IMR-90 (cell line): Measurements from ENCODE around the gene CNTN4. TPM values are rescaled to one million over a fixed set of nuclear protein-coding genes. Genes with fewer than 3 reads are reported as not detected.

ENCODE experiments used
- ATAC-seq: fragments of 200-7000 bp; cut with Tn5 transposase; 2 replicates; pipeline ENCODE4 v1.9.1; 2020; ENCODE audit warnings: low read depth, mild to moderate bottlenecking, moderate library complexity
- BruUV-seq: library from RNA; stranded (reverse); fragments of 400-500 nt; replicated peaks from 2 replicates; lab custom pipeline; 2021; lab: Mats Ljungman, UMichigan
- CTCF ChIA-PET: fragments of 300-600 bp; formaldehyde crosslinking; extraction: SDS; loops from one replicate; lab custom pipeline; 2021; ENCODE audit warnings: antibody characterized with exemption; lab: Yijun Ruan, JAX
- POLR2A ChIA-PET: fragments of 300-600 bp; sonication (Branson Sonifier 250); formaldehyde crosslinking; loops from one replicate; lab custom pipeline; 2022; ENCODE audit warnings: antibody characterized with exemption; ENCODE audit not compliant: unreplicated experiment; lab: Charles Lee
- DNase-seq: peaks from one replicate; pipeline ENCODE4 v3.0.0; 2013
- H2AFZ ChIP-seq: replicated peaks from 2 replicates; pipeline ENCODE3; 2013; ENCODE audit warnings: low read length, mild to moderate bottlenecking; ENCODE audit not compliant: poor library complexity
- H2AK5ac ChIP-seq: 2 replicates; pipeline ENCODE4 v1.6.1; 2013; ENCODE audit warnings: low read depth, low read length, inconsistent platforms
- H2AK9ac ChIP-seq: replicated peaks from 2 replicates; pipeline ENCODE3; 2013; ENCODE audit warnings: mild to moderate bottlenecking, low read depth, low read length, moderate library complexity; ENCODE audit not compliant: poor library complexity
- H2BK120ac ChIP-seq: 2 replicates; pipeline ENCODE4 v1.6.1; 2013; ENCODE audit warnings: low read depth, low read length, inconsistent platforms
- H2BK15ac ChIP-seq: 3 replicates; pipeline ENCODE4 v1.6.1; 2013; ENCODE audit warnings: low read depth, low read length, inconsistent platforms
- H2BK20ac ChIP-seq: 2 replicates; pipeline ENCODE4 v1.6.1; 2013; ENCODE audit warnings: low read depth, mild to moderate bottlenecking, inconsistent platforms, low read length, moderate library complexity
- H2BK5ac ChIP-seq: 2 replicates; pipeline ENCODE4 v1.6.1; 2013; ENCODE audit warnings: mild to moderate bottlenecking, low read depth, low read length, inconsistent platforms; ENCODE audit not compliant: poor library complexity, severe bottlenecking
- H3K14ac ChIP-seq: replicated peaks from 2 replicates; pipeline ENCODE4 v1.6.1; 2013; ENCODE audit warnings: low read depth, low read length, inconsistent platforms
- H3K18ac ChIP-seq: 2 replicates; pipeline ENCODE4 v1.6.1; 2013; ENCODE audit warnings: low read depth, low read length, control low read depth
- H3K23ac ChIP-seq: 2 replicates; pipeline ENCODE4 v1.6.1; 2013; ENCODE audit warnings: low read depth, low read length, inconsistent platforms
- H3K27ac ChIP-seq: 2 replicates; pipeline ENCODE4 v1.5.1; 2013; ENCODE audit warnings: mild to moderate bottlenecking, control low read depth, low read length; ENCODE audit not compliant: insufficient read depth
- H3K27me3 ChIP-seq: 2 replicates; pipeline ENCODE4 v1.6.1; 2013; ENCODE audit warnings: low read length; ENCODE audit not compliant: control insufficient read depth, insufficient read depth
- H3K36me3 ChIP-seq: 2 replicates; pipeline ENCODE4 v1.6.1; 2013; ENCODE audit warnings: low read length, mixed read lengths; ENCODE audit not compliant: control insufficient read depth, insufficient read depth
- H3K4ac ChIP-seq: 2 replicates; pipeline ENCODE4 v1.6.1; 2013; ENCODE audit warnings: low read depth, low read length, inconsistent platforms
- H3K4me1 ChIP-seq: 2 replicates; pipeline ENCODE4 v1.6.1; 2013; ENCODE audit warnings: low read length, mixed read lengths; ENCODE audit not compliant: control insufficient read depth, insufficient read depth
- H3K4me2 ChIP-seq: 2 replicates; pipeline ENCODE4 v1.6.1; 2013; ENCODE audit warnings: low read depth, mild to moderate bottlenecking, control low read depth, low read length, moderate library complexity
- H3K4me3 ChIP-seq: 2 replicates; pipeline ENCODE4 v1.5.1; 2013; ENCODE audit warnings: low read depth, mild to moderate bottlenecking, control low read depth, low read length, moderate library complexity; ENCODE audit not compliant: insufficient read depth
- H3K56ac ChIP-seq: 2 replicates; pipeline ENCODE4 v1.6.1; 2013; ENCODE audit warnings: low read length, inconsistent platforms; ENCODE audit not compliant: insufficient read depth; ENCODE audit errors: extremely low read depth
- H3K79me1 ChIP-seq, 2 experiments: 2 replicates each; pipeline ENCODE4 v1.6.1; 2013; ENCODE audit warnings: low read length in 2 of 2, inconsistent platforms in 1 of 2, low read depth in 1 of 2
- H3K9ac ChIP-seq: 2 replicates; pipeline ENCODE4 v1.6.1; 2013; ENCODE audit warnings: low read depth, low read length, control low read depth
- H3K9me1 ChIP-seq: 2 replicates; pipeline ENCODE4 v1.6.1; 2013; ENCODE audit warnings: low read length, inconsistent platforms; ENCODE audit not compliant: insufficient read depth
- H3K9me3 ChIP-seq: 2 replicates; pipeline ENCODE4 v1.6.1; 2013; ENCODE audit warnings: low read length; ENCODE audit not compliant: control insufficient read depth, insufficient read depth
- H4K20me1 ChIP-seq: 2 replicates; pipeline ENCODE4 v1.6.1; 2013; ENCODE audit warnings: low read length, inconsistent platforms; ENCODE audit not compliant: insufficient read depth
- H4K5ac ChIP-seq: 2 replicates; pipeline ENCODE4 v1.6.1; 2013; ENCODE audit warnings: mild to moderate bottlenecking, low read depth, low read length, control low read depth
- H4K8ac ChIP-seq, 2 experiments: 2 replicates each; pipeline ENCODE4 v1.6.1; 2013; ENCODE audit warnings: low read depth in 2 of 2, low read length in 2 of 2, control low read depth in 1 of 2, inconsistent platforms in 1 of 2
- H4K91ac ChIP-seq: 2 replicates; pipeline ENCODE4 v1.6.1; 2013; ENCODE audit warnings: low read depth, low read length, inconsistent platforms; ENCODE audit not compliant: insufficient read depth
- BHLHE40 ChIP-seq: fragments of 150-350 bp; IDR thresholded peaks from 2 replicates; pipeline ENCODE4 v1.6.1; 2016; ENCODE audit warnings: mild to moderate bottlenecking, low read depth, low read length
- CEBPB ChIP-seq: IDR thresholded peaks from 2 replicates; pipeline ENCODE4 v1.6.1; 2012; ENCODE audit warnings: low read depth, low read length, improper control_type of control experiment
- CHD1 ChIP-seq: IDR thresholded peaks from 2 replicates; pipeline ENCODE4 v1.6.1; 2012; ENCODE audit warnings: low read depth, low read length, improper control_type of control experiment
- FOS ChIP-seq: fragments of 150-350 bp; IDR thresholded peaks from 2 replicates; pipeline ENCODE4 v1.6.1; 2016; ENCODE audit warnings: low read depth, low read length
- MAFK ChIP-seq: IDR thresholded peaks from 2 replicates; pipeline ENCODE4 v1.6.1; 2012; ENCODE audit warnings: low read depth, low read length, improper control_type of control experiment
- MAZ ChIP-seq: IDR thresholded peaks from 2 replicates; pipeline ENCODE4 v1.6.1; 2012; ENCODE audit warnings: low read depth, mild to moderate bottlenecking, low read length, improper control_type of control experiment, moderate library complexity, borderline replicate concordance
- MXI1 ChIP-seq: IDR thresholded peaks from 2 replicates; pipeline ENCODE4 v1.6.1; 2012; ENCODE audit warnings: low read depth, mild to moderate bottlenecking, low read length, moderate library complexity, borderline replicate concordance
- NFE2L2 ChIP-seq: fragments of 150-350 bp; IDR thresholded peaks from 2 replicates; pipeline ENCODE4 v1.6.1; 2016; ENCODE audit warnings: low read depth, mild to moderate bottlenecking, low read length
- POLR2A ChIP-seq: IDR thresholded peaks from 2 replicates; pipeline ENCODE4 v1.6.1; 2012; ENCODE audit warnings: mild to moderate bottlenecking, low read depth, low read length
- RAD21 ChIP-seq: IDR thresholded peaks from 2 replicates; pipeline ENCODE4 v1.6.1; 2012; ENCODE audit warnings: low read length, improper control_type of control experiment
- RCOR1 ChIP-seq: IDR thresholded peaks from 2 replicates; pipeline ENCODE4 v1.6.1; 2012; ENCODE audit warnings: mild to moderate bottlenecking, low read length, improper control_type of control experiment; ENCODE audit not compliant: insufficient replicate concordance
- RFX5 ChIP-seq: IDR thresholded peaks from 2 replicates; pipeline ENCODE4 v1.8.0; 2012; ENCODE audit warnings: low read depth, mild to moderate bottlenecking, low read length, moderate library complexity
- SMC3 ChIP-seq: fragments of 150-350 bp; IDR thresholded peaks from 2 replicates; pipeline ENCODE4 v1.6.1; 2016; ENCODE audit warnings: low read depth, mild to moderate bottlenecking, antibody characterized with exemption, low read length, moderate library complexity
- WGBS, 2 experiments: methylation state at CpG; one replicate each; pipeline versions ENCODE4 v1.1.5 to v1.1.7; 2013; ENCODE audit warnings: missing lambda C conversion rate in 2 of 2; ENCODE audit not compliant: insufficient read length in 1 of 2; ENCODE audit errors: extremely low coverage in 2 of 2; 5-methylcytosine and 5-hydroxymethylcytosine counted together
- dilution Hi-C: fragments of 300-500 bp; cut with HindIII; formaldehyde crosslinking; loops from one replicate; pipeline ENCODE4 v1.14.3; 2018; ENCODE audit warnings: low sequenced_read_pairs; ENCODE audit not compliant: unreplicated experiment
- in situ Hi-C: fragments of 300-500 bp; cut with MboI; formaldehyde crosslinking; loops from 3 replicates; pipeline ENCODE4 v1.14.3; 2019; ENCODE audit warnings: low sequenced_read_pairs, inconsistent platforms, mixed read lengths
- intact Hi-C: fragments of 100-400 bp; cut with micrococcal nuclease; formaldehyde crosslinking; loops from 2 replicates; pipeline ENCODE4 v1.10.0; 2022
- polyA plus RNA-seq, 3 experiments: library from polyadenylated mRNA; depleted of rRNA; stranded (reverse); fragments of >200 nt; gene quantifications; 2 replicates each; pipeline ENCODE4 v1.2.3, GENCODE V29; 2012; ENCODE audit warnings: low replicate concordance in 1 of 3
- total RNA-seq: library from RNA; depleted of rRNA; stranded (reverse); fragments of >200 nt; gene quantifications from 2 replicates; pipeline ENCODE4 v1.2.3, GENCODE V29; 2012
- TF ChIP-seq, protein P1 (sequence below): fragments of 150-350 bp; IDR thresholded peaks from 2 replicates; pipeline ENCODE4 v1.6.1; 2016; ENCODE audit warnings: low read depth, mild to moderate bottlenecking, low read length, moderate library complexity, borderline replicate concordance
- TF ChIP-seq, protein P2 (sequence below): fragments of 150-350 bp; IDR thresholded peaks from 2 replicates; pipeline ENCODE4 v1.6.1; 2017; ENCODE audit warnings: mild to moderate bottlenecking, antibody characterized with exemption, low read length, low read depth
- TF ChIP-seq, protein P3 (sequence below): conservative IDR thresholded peaks from 2 replicates; pipeline ENCODE4 v1.5.1; 2012; ENCODE audit warnings: mild to moderate bottlenecking, low read depth, low read length, improper control_type of control experiment

Gene CNTN4
- total and polyA plus RNA-seq, 2 of the 4 experiments (the other 2 are of a cell fraction): under 0.01 TPM; not detected in 1

DNA sequence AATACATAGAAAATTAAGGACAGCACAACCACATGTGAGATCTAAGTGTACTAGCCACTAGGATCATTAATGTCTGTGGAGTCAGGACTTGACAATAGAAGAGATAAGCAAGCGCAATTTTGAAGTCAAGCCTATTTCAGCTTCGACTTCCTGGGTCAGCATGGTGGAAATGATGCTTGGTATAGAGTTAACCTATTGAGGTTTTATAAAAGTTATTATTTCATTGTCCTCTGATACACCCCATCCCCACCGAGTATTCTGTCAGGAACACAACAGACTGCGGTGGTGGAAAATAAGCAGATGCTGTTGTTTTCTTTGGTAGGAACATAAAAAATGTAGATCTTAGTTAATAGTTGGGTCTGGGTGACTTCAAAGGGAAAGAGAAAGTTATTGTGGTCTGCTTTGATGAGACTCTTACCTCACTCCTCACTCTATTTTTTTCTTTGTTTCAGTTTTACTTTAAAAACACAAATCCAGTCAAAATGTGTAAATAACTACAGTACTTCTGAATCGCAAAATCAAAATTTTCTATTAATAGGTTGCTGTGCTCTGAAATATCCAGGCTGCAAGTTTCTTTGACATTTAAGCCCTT, 929.4 kb downstream of the CNTN4 start:
- no peaks in the 10 kb centered on the region for H3K9me3 ChIP-seq
- BruUV-seq: no TSS peak
- no peaks in the 10 kb centered on the region for H3K9me1 ChIP-seq
- no peak overlapping the region for H2BK5ac ChIP-seq
- no peak overlapping the region for H3K18ac ChIP-seq
- DNase-seq (no peak), ATAC-seq (no peak)
- H3K9ac ChIP-seq: no peak overlapping the region
- H2BK20ac ChIP-seq: no peak overlapping the region
- H3K4ac ChIP-seq: no peak overlapping the region
- no peaks in the 10 kb centered on the region for H3K36me3 ChIP-seq
- ChIA-PET POLR2A (no interaction called here), CTCF (no interaction called here)
- H4K91ac ChIP-seq: no peak overlapping the region
- no peaks in the 10 kb centered on the region for H3K27me3 ChIP-seq
- no peaks in the 10 kb centered on the region for H4K20me1 ChIP-seq
- intact Hi-C loops: no loop called here
- H3K56ac ChIP-seq: no peak overlapping the region
- H3K4me3 ChIP-seq: no peak overlapping the region
- H3K27ac ChIP-seq: no peak overlapping the region
- in situ Hi-C loops: no loop called here
- no peaks in the 10 kb centered on the region for H3K79me1 ChIP-seq
- no peak overlapping the region for H4K8ac ChIP-seq
- no peak overlapping the region for H3K4me2 ChIP-seq
- TF ChIP-seq MXI1 (no peak), RAD21 (no peak), POLR2A (no peak), MAFK (no peak), BHLHE40 (no peak), SMC3 (no peak), MAZ (no peak), CEBPB (no peak), RFX5 (no peak), NFE2L2 (no peak), RCOR1 (no peak), FOS (no peak), CHD1 (no peak)
- TF ChIP-seq, protein P1, sequence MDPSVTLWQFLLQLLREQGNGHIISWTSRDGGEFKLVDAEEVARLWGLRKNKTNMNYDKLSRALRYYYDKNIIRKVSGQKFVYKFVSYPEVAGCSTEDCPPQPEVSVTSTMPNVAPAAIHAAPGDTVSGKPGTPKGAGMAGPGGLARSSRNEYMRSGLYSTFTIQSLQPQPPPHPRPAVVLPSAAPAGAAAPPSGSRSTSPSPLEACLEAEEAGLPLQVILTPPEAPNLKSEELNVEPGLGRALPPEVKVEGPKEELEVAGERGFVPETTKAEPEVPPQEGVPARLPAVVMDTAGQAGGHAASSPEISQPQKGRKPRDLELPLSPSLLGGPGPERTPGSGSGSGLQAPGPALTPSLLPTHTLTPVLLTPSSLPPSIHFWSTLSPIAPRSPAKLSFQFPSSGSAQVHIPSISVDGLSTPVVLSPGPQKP: no peak
- TF ChIP-seq, protein P2, sequence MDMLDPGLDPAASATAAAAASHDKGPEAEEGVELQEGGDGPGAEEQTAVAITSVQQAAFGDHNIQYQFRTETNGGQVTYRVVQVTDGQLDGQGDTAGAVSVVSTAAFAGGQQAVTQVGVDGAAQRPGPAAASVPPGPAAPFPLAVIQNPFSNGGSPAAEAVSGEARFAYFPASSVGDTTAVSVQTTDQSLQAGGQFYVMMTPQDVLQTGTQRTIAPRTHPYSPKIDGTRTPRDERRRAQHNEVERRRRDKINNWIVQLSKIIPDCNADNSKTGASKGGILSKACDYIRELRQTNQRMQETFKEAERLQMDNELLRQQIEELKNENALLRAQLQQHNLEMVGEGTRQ: no peak
- TF ChIP-seq, protein P3, sequence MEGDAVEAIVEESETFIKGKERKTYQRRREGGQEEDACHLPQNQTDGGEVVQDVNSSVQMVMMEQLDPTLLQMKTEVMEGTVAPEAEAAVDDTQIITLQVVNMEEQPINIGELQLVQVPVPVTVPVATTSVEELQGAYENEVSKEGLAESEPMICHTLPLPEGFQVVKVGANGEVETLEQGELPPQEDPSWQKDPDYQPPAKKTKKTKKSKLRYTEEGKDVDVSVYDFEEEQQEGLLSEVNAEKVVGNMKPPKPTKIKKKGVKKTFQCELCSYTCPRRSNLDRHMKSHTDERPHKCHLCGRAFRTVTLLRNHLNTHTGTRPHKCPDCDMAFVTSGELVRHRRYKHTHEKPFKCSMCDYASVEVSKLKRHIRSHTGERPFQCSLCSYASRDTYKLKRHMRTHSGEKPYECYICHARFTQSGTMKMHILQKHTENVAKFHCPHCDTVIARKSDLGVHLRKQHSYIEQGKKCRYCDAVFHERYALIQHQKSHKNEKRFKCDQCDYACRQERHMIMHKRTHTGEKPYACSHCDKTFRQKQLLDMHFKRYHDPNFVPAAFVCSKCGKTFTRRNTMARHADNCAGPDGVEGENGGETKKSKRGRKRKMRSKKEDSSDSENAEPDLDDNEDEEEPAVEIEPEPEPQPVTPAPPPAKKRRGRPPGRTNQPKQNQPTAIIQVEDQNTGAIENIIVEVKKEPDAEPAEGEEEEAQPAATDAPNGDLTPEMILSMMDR: no peak
- peaks cover 4% of the 10 kb centered on the region; the same call in 1 of the 2 replicates for H3K4me1 ChIP-seq
- dilution Hi-C loops: no loop called here
- no CpG with 5 or more reads among the region's 5 CpGs for WGBS, 2 experiments
- H2BK15ac ChIP-seq: no peak overlapping the region
- H4K5ac ChIP-seq: no peak overlapping the region
- no peak overlapping the region for H2AFZ ChIP-seq
- H2BK120ac ChIP-seq: no peak overlapping the region
- H3K14ac ChIP-seq: no peak overlapping the region
- no peak overlapping the region for H2AK5ac ChIP-seq
- H2AK9ac ChIP-seq: no peak overlapping the region
- no peak overlapping the region for H3K23ac ChIP-seq
